Dedifferentiated amniotic fluid mesenchymal stem cell (primary cell): Measurements from ENCODE around the gene ESYT1.

Experiments
- DNase-seq: peaks from one replicate; pipeline ENCODE4 v3.0.0-alpha.2; 2016; ENCODE audit errors: extremely low spot score

The ESYT1 gene

GRCh38 chr12:56127485-56127887 lies 581 bp upstream of the ESYT1 start:
- no peak for DNase-seq

DNA sequence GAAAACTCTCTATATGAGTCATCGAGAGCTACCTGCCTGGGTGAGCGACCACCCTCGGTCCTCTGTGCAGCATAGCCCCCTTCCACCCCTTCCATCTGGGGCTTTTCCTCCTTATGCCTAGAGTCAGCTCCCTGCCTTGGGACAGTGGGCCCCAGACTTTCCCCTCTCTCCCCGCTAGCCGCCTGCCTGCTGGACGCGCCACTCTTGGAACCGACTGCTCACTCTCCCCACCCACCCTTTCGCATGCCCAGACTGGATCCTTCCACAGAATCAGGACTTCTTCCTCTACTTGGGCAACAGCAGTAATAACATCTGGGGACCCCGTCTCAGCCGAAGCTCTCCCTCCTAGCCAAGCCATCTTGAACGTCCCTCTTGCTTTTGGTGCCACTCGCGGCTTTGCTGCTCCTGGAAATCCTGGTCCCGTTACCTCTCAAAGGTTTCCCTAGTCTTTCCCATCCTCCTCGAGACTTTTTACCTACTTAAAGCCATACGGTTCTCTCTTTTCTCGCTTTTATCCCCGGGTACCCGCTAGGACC lies 671 bp downstream of the ESYT1 start:
- DNase-seq = no peak

DNA sequence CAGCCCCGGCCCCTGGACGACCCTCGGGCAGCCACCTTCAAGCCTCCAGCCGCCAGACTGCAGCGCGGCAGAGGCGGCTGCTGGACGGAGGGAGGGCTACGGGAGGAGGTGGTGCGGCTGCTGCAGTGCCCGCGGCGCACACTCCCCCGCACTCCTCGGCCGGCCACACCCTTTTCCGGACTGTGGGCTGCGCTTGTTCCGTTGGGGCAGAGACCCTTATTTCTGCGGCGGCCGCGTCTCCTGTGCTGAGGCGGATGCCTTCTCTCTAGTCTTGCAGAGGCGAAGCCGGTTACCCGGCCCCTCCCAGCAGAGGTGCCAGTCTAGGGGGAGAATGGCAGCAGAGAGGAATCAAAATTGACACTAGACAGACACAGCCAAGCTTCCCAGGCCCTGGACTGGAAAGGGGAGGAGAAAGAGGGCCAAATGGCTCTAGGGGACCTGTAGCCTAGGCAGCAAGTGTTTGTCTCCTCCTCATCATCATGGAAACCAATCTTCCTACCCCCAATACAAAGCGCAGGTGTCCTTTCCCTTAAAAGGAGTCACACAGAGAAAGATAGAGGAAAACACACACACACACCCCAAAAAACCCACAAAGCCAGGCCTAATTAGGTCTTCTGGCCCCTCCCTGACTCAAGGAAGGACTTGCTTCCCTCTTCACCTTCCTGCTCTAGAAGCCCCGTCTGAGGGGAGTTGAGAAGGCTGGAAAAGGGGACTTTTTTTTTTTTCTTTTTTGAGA lies 1.3 kb downstream of the ESYT1 start:
- DNase-seq = no peak

GRCh38 chr12:56129942-56130495 lies 2.0 kb downstream of the ESYT1 start:
- no peak for DNase-seq

GRCh38 chr12:56130876-56131275 lies 2.8 kb downstream of the ESYT1 start:
- DNase-seq = no peak

GRCh38 chr12:56134897-56135296 lies 6.8 kb downstream of the ESYT1 start:
- no peak for DNase-seq

GRCh38 chr12:56137853-56138571 lies 9.9 kb downstream of the ESYT1 start:
- DNase-seq = no peak

GRCh38 chr12:56141946-56142784 lies 14.1 kb downstream of the ESYT1 start:
- DNase-seq = no peak

GRCh38 chr12:56143217-56143616 lies 15.2 kb downstream of the ESYT1 start:
- no peak for DNase-seq

DNA sequence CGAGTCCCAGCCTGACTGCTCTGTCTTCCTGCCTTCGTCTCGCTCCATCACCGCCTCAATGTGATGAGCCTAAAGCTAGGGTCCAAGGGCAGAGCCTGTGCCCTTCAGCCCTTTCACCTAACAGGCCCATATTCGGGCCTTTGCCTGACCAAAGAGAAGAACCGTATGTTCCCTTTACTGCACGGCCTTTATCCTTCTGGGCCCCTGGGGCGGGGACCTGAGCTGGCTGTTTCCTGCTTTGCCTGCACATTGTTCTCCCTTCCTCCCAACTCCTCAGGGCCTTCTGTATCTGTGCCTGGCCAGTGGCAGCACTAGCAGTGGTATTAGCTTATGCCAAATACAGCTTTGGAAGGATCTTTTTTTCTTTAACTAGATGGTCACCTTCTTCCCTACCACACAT lies 15.8 kb downstream of the ESYT1 start:
- DNase-seq = no peak

DNA sequence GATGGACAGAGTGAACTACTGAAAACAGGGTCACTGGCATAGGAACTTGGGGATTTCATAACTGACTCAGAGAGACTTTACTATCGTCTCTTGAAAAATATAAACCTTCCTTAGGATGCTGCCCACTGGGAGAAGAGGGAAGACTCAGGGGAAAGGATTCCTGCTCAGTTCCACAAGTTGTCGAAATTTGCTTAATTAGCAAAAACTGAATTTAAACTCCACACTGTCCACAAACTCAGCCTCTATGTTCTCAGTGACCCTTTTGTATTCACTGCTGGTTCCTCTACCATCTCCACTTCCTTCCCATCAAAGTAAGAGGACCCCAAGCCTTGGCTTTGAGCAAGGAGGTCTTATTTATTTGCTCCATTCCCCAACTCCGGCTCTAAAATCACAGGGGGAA lies 17.1 kb downstream of the ESYT1 start:
- no peak for DNase-seq

DNA sequence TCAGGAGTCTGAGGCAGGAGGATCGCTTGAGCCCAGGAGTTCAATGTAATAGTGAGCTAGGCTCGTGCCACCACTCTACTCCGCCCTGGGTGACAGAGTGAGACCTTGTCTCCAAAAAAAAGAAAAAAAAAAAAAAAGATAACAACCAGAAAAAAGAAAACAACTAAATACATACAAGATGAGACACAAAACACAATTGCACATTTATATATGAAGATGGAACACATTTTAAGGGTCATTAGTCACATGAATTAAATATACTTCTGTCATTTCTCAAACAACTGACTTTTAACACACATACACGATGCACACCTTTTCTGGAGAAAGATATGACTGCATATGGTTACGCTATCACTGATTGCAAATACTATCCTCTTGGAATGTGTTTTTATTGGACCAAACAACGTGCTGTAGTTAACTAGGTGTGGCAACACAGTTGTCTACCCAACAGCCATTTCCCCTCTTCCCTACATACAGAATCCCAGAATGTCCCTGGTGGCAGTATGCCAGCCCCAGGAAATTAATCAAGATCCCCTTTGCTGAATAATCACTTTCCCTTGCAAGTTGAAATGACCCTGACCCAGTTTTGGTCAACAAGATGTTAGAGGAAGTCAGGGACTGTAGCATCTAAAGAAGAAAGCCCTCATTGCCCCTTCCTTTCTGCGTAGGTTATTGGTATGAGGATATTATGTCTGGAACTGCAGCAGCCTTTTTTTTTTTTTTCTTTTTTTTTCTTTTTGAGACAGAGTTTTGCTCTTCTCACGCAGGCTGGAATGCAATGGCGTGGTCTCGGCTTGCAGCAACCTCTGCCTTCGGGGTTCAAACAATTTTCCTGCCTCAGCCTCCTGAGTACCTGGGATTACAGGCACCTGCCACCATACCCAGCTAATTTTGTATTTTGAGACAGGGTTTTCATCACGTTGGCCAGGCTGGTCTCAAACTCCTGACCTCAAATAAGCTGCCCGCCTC lies 18.7 kb downstream of the ESYT1 start:
- DNase-seq = no peak

DNA sequence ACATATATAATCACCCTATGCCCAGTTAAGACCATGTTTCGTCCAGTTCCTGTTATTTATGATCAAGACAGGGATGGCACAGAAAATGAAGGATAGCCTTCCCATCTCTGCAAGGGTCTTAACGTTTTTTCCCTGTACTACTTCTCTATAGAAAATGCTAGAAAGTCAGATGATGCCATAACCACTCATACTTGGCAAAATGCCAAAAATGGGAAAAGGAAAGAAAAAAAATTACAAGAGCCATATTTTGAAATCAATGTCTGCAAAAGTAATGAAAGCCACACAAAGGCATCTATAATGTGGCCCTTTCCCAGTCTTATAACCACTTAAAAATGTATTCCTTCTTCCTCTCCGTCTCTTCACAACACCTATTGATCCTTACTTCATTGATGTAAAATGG lies 22.5 kb downstream of the ESYT1 start:
- no peak for DNase-seq

DNA sequence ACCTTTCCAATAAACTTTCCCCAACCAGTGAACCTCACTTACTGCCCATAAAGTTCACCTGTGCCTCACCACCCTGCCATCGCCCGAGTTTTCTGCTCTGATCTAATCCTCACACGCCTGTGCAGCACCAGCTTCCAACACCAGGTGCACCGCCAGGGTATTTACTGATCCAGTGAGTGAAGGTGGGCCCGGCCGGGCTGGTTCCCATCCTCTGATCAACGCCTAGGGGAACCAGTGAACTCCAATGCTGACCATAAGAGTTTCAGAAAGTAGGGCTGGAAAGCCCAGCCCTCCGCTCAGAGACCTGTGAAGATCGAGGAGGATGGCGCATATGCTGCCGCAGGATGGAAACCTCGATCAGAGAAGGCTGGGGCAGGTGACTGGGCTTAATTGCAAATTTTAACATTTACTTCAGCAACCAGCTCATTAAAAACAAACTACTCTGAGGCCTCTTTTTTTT lies 23.6 kb downstream of the ESYT1 start:
- no peak for DNase-seq

- DNase-seq = peak; percentile 94
Measured at GRCh38 chr12:56152132-56152755, 24.2 kb downstream of the ESYT1 start, which contains the start of gene MYL6B. Gene MYL6B, plus strand, starts transcription at chr12:56152587. Its CDS starts 1,332 bp downstream, at chr12:56153919.

GRCh38 chr12:56152756-56153677 lies 24.9 kb downstream of the ESYT1 start:
- no peak for DNase-seq

DNA sequence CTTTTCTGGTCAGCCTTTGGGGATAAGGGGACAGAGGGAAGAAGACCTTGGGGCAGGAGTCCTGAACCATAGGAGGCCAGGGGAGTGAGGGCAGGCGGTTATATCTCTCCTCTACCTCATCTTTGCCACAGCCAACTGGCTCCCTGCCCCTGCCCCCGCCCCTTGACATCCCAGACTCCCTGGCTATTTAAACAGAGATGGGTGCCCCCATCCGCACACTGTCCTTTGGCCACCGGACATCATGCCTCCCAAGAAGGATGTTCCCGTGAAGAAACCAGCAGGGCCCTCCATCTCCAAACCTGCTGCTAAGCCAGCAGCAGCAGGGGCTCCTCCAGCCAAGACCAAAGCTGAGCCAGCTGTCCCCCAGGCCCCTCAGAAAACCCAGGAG lies 25.6 kb downstream of the ESYT1 start:
- DNase-seq = no peak

DNA sequence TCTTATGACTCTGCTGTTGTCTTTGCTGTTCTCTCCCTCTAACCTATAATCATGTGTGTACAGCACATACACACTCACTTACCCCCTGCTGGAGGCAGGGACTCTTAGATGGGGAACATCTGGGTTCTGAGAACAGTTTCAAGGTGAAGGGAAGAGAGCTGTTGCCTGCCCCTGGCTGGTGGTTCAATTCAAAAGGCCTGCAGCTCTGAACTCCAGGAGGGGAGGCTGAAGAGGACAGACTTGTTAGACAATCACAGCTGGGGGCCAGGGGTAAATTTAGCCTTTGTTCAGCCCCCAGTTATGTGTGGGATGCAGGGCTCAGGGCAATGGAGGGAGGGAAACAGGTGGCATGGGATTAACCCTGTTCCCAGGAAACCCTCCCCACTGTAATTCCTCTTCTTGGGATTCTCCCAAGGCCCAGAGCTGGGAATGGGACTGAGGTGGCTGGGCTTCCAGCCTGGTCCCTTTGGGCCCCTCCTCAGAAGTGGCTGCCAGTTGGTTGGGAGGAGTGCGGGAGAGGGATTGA lies 26.2 kb downstream of the ESYT1 start:
- DNase-seq = no peak

DNA sequence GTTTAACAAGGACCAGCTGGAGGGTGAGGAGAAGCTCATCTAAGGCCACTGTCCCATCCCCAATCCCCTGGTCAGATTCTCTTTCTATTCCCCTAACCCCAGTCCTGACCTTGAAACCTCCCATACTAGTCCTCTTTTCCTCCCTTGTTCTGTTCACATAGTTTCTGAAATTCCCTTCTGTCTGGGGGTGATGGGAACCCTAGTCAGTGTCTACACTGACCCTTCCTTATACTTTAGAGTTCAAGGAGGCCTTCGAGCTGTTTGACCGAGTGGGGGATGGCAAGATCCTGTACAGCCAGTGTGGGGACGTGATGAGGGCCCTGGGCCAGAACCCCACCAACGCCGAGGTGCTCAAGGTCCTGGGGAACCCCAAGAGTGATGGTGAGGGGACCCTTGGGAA lies 26.8 kb downstream of the ESYT1 start:
- no peak for DNase-seq
